ENCODE results near the gene HAPSTR1.
A peak's percentile ranks its signal among the peaks of the same experiment; 100 is the strongest.

Gene HAPSTR1

GRCh38 chr16:9053006-9053601 is 38.3 kb upstream of the HAPSTR1 start:
- DNase-seq (ENCODE audit: low read depth, low spot score), result peak; percentile 93

GRCh38 chr16:9054460-9054859 is 37.0 kb upstream of the HAPSTR1 start:
- Histone ChIP-seq H3K4me3 (ENCODE audit: low read length) (no peak overlapping the region), H3K36me3 (ENCODE audit: control insufficient read depth, insufficient read depth, low read length) (no peaks in the 10 kb centered on the region), H3K9me3 (ENCODE audit: control insufficient read depth, insufficient read depth, low read length) (no peaks in the 10 kb centered on the region), H3K4me1 (ENCODE audit: control insufficient read depth, insufficient read depth, low read length) (no peaks in the 10 kb centered on the region), H3K27me3 (ENCODE audit: control insufficient read depth, insufficient read depth, low read length) (no peaks in the 10 kb centered on the region), H3K27ac (ENCODE audit: low read length) (no peak overlapping the region)
- DNase-seq (ENCODE audit: low read depth, low spot score), result no peak
- no CpG with 5 or more reads among the region's 4 CpGs for WGBS (ENCODE audit: insufficient coverage, insufficient read length)

More at GRCh38 chr16:9053006-9053601, 38.3 kb upstream of the HAPSTR1 start:
- no peaks in the 10 kb centered on the region for H3K9me3 ChIP-seq (ENCODE audit: control insufficient read depth, insufficient read depth, low read length)
- H3K36me3 ChIP-seq (ENCODE audit: control insufficient read depth, insufficient read depth, low read length), result no peaks in the 10 kb centered on the region
- no peak overlapping the region; the same call in 1 of the 2 replicates for H3K4me3 ChIP-seq (ENCODE audit: low read length)
- H3K27ac ChIP-seq (ENCODE audit: low read length), result no peak overlapping the region
- H3K27me3 ChIP-seq (ENCODE audit: control insufficient read depth, insufficient read depth, low read length), result no peaks in the 10 kb centered on the region
- no CpG with 5 or more reads among the region's 9 CpGs for WGBS (ENCODE audit: insufficient coverage, insufficient read length)
- H3K4me1 ChIP-seq (ENCODE audit: control insufficient read depth, insufficient read depth, low read length), result no peaks in the 10 kb centered on the region

- Histone ChIP-seq H3K4me3 (ENCODE audit: low read length) (no peak overlapping the region), H3K27me3 (ENCODE audit: control insufficient read depth, insufficient read depth, low read length) (no peaks in the 10 kb centered on the region), H3K9me3 (ENCODE audit: control insufficient read depth, insufficient read depth, low read length) (no peaks in the 10 kb centered on the region), H3K27ac (ENCODE audit: low read length) (no peak overlapping the region), H3K36me3 (ENCODE audit: control insufficient read depth, insufficient read depth, low read length) (no peaks in the 10 kb centered on the region), H3K4me1 (ENCODE audit: control insufficient read depth, insufficient read depth, low read length) (no peaks in the 10 kb centered on the region)
- WGBS (ENCODE audit: insufficient coverage, insufficient read length), result no CpG with 5 or more reads among the region's 2 CpGs
- DNase-seq (ENCODE audit: low read depth, low spot score), result no peak
Measured at GRCh38 chr16:9055115-9055514, 36.3 kb upstream of the HAPSTR1 start.

- Histone ChIP-seq H3K4me1 (ENCODE audit: control insufficient read depth, insufficient read depth, low read length) (no peaks in the 10 kb centered on the region), H3K9me3 (ENCODE audit: control insufficient read depth, insufficient read depth, low read length) (no peaks in the 10 kb centered on the region), H3K27ac (ENCODE audit: low read length) (no peak overlapping the region), H3K27me3 (ENCODE audit: control insufficient read depth, insufficient read depth, low read length) (no peaks in the 10 kb centered on the region), H3K4me3 (ENCODE audit: low read length) (no peak overlapping the region), H3K36me3 (ENCODE audit: control insufficient read depth, insufficient read depth, low read length) (no peaks in the 10 kb centered on the region)
- no peak for DNase-seq (ENCODE audit: low read depth, low spot score)
- no CpG with 5 or more reads among the region's 2 CpGs for WGBS (ENCODE audit: insufficient coverage, insufficient read length)
Measured at GRCh38 chr16:9055661-9056060, 35.8 kb upstream of the HAPSTR1 start.

GRCh38 chr16:9056061-9056460 is 35.4 kb upstream of the HAPSTR1 start:
- Histone ChIP-seq H3K27ac (ENCODE audit: low read length) (no peak overlapping the region), H3K4me3 (ENCODE audit: low read length) (no peak overlapping the region), H3K4me1 (ENCODE audit: control insufficient read depth, insufficient read depth, low read length) (no peaks in the 10 kb centered on the region), H3K36me3 (ENCODE audit: control insufficient read depth, insufficient read depth, low read length) (no peaks in the 10 kb centered on the region), H3K27me3 (ENCODE audit: control insufficient read depth, insufficient read depth, low read length) (no peaks in the 10 kb centered on the region), H3K9me3 (ENCODE audit: control insufficient read depth, insufficient read depth, low read length) (no peaks in the 10 kb centered on the region)
- no CpG with 5 or more reads among the region's 9 CpGs for WGBS (ENCODE audit: insufficient coverage, insufficient read length)
- DNase-seq (ENCODE audit: low read depth, low spot score), result no peak

- Histone ChIP-seq H3K9me3 (ENCODE audit: control insufficient read depth, insufficient read depth, low read length) (no peaks in the 10 kb centered on the region), H3K4me1 (ENCODE audit: control insufficient read depth, insufficient read depth, low read length) (no peaks in the 10 kb centered on the region), H3K4me3 (ENCODE audit: low read length) (no peak overlapping the region), H3K27ac (ENCODE audit: low read length) (no peak overlapping the region), H3K27me3 (ENCODE audit: control insufficient read depth, insufficient read depth, low read length) (no peaks in the 10 kb centered on the region), H3K36me3 (ENCODE audit: control insufficient read depth, insufficient read depth, low read length) (no peaks in the 10 kb centered on the region)
- DNase-seq (ENCODE audit: low read depth, low spot score), result no peak
- WGBS (ENCODE audit: insufficient coverage, insufficient read length), result no CpG with 5 or more reads among the region's 9 CpGs
Measured at GRCh38 chr16:9058211-9058610, 33.2 kb upstream of the HAPSTR1 start.

- Histone ChIP-seq H3K27ac (ENCODE audit: low read length) (no peak overlapping the region), H3K9me3 (ENCODE audit: control insufficient read depth, insufficient read depth, low read length) (no peaks in the 10 kb centered on the region), H3K4me3 (ENCODE audit: low read length) (no peak overlapping the region), H3K36me3 (ENCODE audit: control insufficient read depth, insufficient read depth, low read length) (no peaks in the 10 kb centered on the region), H3K4me1 (ENCODE audit: control insufficient read depth, insufficient read depth, low read length) (no peaks in the 10 kb centered on the region), H3K27me3 (ENCODE audit: control insufficient read depth, insufficient read depth, low read length) (no peaks in the 10 kb centered on the region)
- DNase-seq (ENCODE audit: low read depth, low spot score), result no peak
Measured at GRCh38 chr16:9060225-9060624, 31.2 kb upstream of the HAPSTR1 start.

GRCh38 chr16:9061358-9061813 is 30.1 kb upstream of the HAPSTR1 start:
- Histone ChIP-seq H3K4me1 (ENCODE audit: control insufficient read depth, insufficient read depth, low read length) (no peaks in the 10 kb centered on the region), H3K4me3 (ENCODE audit: low read length) (no peak overlapping the region), H3K36me3 (ENCODE audit: control insufficient read depth, insufficient read depth, low read length) (no peaks in the 10 kb centered on the region), H3K27me3 (ENCODE audit: control insufficient read depth, insufficient read depth, low read length) (no peaks in the 10 kb centered on the region), H3K9me3 (ENCODE audit: control insufficient read depth, insufficient read depth, low read length) (no peaks in the 10 kb centered on the region), H3K27ac (ENCODE audit: low read length) (no peak overlapping the region)
- WGBS (ENCODE audit: insufficient coverage, insufficient read length), result no CpG with 5 or more reads among the region's 4 CpGs
- DNase-seq (ENCODE audit: low read depth, low spot score), result no peak

GRCh38 chr16:9062301-9062700 is 29.1 kb upstream of the HAPSTR1 start:
- no peaks in the 10 kb centered on the region for H3K4me1 ChIP-seq (ENCODE audit: control insufficient read depth, insufficient read depth, low read length)
- WGBS (ENCODE audit: insufficient coverage, insufficient read length), result no CpG with 5 or more reads among the region's 7 CpGs
- no peaks in the 10 kb centered on the region for H3K27me3 ChIP-seq (ENCODE audit: control insufficient read depth, insufficient read depth, low read length)
- H3K27ac ChIP-seq (ENCODE audit: low read length), result no peak overlapping the region
- DNase-seq (ENCODE audit: low read depth, low spot score), result no peak
- no peak overlapping the region for H3K4me3 ChIP-seq (ENCODE audit: low read length)
- no peaks in the 10 kb centered on the region for H3K9me3 ChIP-seq (ENCODE audit: control insufficient read depth, insufficient read depth, low read length)
- H3K36me3 ChIP-seq (ENCODE audit: control insufficient read depth, insufficient read depth, low read length), result no peaks in the 10 kb centered on the region

GRCh38 chr16:9065077-9065476 is 26.4 kb upstream of the HAPSTR1 start:
- Histone ChIP-seq H3K27ac (ENCODE audit: low read length) (no peak overlapping the region), H3K9me3 (ENCODE audit: control insufficient read depth, insufficient read depth, low read length) (no peaks in the 10 kb centered on the region), H3K4me1 (ENCODE audit: control insufficient read depth, insufficient read depth, low read length) (no peaks in the 10 kb centered on the region), H3K36me3 (ENCODE audit: control insufficient read depth, insufficient read depth, low read length) (no peaks in the 10 kb centered on the region), H3K4me3 (ENCODE audit: low read length) (no peak overlapping the region), H3K27me3 (ENCODE audit: control insufficient read depth, insufficient read depth, low read length) (no peaks in the 10 kb centered on the region; the same call in 1 of the 2 replicates)
- DNase-seq (ENCODE audit: low read depth, low spot score), result no peak
- WGBS (ENCODE audit: insufficient coverage, insufficient read length), result no CpG with 5 or more reads among the region's 4 CpGs

GRCh38 chr16:9068886-9069285 is 22.6 kb upstream of the HAPSTR1 start:
- WGBS (ENCODE audit: insufficient coverage, insufficient read length), result no CpG with 5 or more reads among the region's 2 CpGs
- H3K36me3 ChIP-seq (ENCODE audit: control insufficient read depth, insufficient read depth, low read length), result no peaks in the 10 kb centered on the region
- no peak overlapping the region for H3K27ac ChIP-seq (ENCODE audit: low read length)

More at GRCh38 chr16:9068886-9069285, 22.6 kb upstream of the HAPSTR1 start:
- no peak overlapping the region for H3K4me3 ChIP-seq (ENCODE audit: low read length)
- H3K4me1 ChIP-seq (ENCODE audit: control insufficient read depth, insufficient read depth, low read length), result no peaks in the 10 kb centered on the region
- H3K27me3 ChIP-seq (ENCODE audit: control insufficient read depth, insufficient read depth, low read length), result no peaks in the 10 kb centered on the region; the same call in 1 of the 2 replicates
- DNase-seq (ENCODE audit: low read depth, low spot score), result no peak
- no peaks in the 10 kb centered on the region for H3K9me3 ChIP-seq (ENCODE audit: control insufficient read depth, insufficient read depth, low read length)

Measured in iPS DF 6.9 (cell line).